ENCODE data around the gene NALCN. TPM values are rescaled to one million over a fixed set of nuclear protein-coding genes. Genes with fewer than 3 reads are reported as not detected.

Gene NALCN
- total RNA-seq, 3 donors from 2014 or later = 0.80 to 12.1 (median 1.6) TPM

- H3K4me3 ChIP-seq = no peak overlapping the region
- no peaks in the 10 kb centered on the region for H3K36me3 ChIP-seq
- intact Hi-C loops (cut with DNase I; ENCODE audit: low total_unique reads) = no loop called here
- H3K9me3 ChIP-seq = no peaks in the 10 kb centered on the region
- peak in 1 of 2 donors; percentile 32 for DNase-seq (ENCODE audit: low spot score in 2 of 2)
- TF ChIP-seq POLR2AphosphoS5 (IDR thresholded peaks at IDR 0.05) (no peak), CTCF (IDR thresholded peaks at IDR 0.05) (no peak), POLR2A (IDR thresholded peaks at IDR 0.05) (no peak)
- H3K27ac ChIP-seq = peak overlapping the region; percentile 52 to 71
- no peaks in the 10 kb centered on the region for H3K4me1 ChIP-seq
- no peaks in the 10 kb centered on the region for H3K27me3 ChIP-seq
These were observed 33.8 kb upstream of the NALCN start for GRCh38 chr13:101449790-101450748.

- no peak for DNase-seq (ENCODE audit: low spot score in 2 of 2)
- intact Hi-C loops (cut with DNase I; ENCODE audit: low total_unique reads) = no loop called here
- Histone ChIP-seq H3K9me3 (no peaks in the 10 kb centered on the region), H3K27ac (no peak overlapping the region), H3K27me3 (no peaks in the 10 kb centered on the region), H3K36me3 (no peaks in the 10 kb centered on the region), H3K4me3 (no peak overlapping the region), H3K4me1 (no peaks in the 10 kb centered on the region)
- TF ChIP-seq POLR2AphosphoS5 (IDR thresholded peaks at IDR 0.05) (no peak), CTCF (IDR thresholded peaks at IDR 0.05) (no peak), POLR2A (IDR thresholded peaks at IDR 0.05) (no peak)
These were observed 31.5 kb upstream of the NALCN start for GRCh38 chr13:101447852-101448251.

DNA sequence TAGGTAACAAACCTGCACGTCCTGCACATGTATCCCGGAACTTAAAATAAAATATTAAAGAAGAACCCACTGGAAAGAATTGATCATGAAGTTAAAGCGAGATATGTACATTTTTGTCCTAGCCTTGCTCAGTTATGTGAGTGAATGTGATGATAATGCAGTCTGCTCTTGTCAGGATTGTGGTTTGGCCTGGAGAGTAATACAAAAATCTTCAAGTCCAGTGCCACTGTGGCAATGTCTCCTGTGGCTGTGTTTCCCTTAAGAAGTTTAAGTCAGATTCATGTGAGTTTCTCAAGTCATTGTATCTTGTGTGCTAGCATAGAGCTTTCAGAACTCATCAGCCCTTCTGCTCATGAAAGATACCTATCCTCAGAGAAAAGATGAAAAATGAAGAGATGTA is 18.2 kb upstream of the NALCN start:
- intact Hi-C loops (cut with DNase I; ENCODE audit: low total_unique reads) = no loop called here
- Histone ChIP-seq H3K9me3 (no peaks in the 10 kb centered on the region), H3K4me3 (no peak overlapping the region), H3K27me3 (no peaks in the 10 kb centered on the region), H3K27ac (no peak overlapping the region), H3K36me3 (no peaks in the 10 kb centered on the region), H3K4me1 (no peaks in the 10 kb centered on the region)
- TF ChIP-seq CTCF (IDR thresholded peaks at IDR 0.05) (no peak), POLR2A (IDR thresholded peaks at IDR 0.05) (no peak), POLR2AphosphoS5 (IDR thresholded peaks at IDR 0.05) (no peak)
- DNase-seq (ENCODE audit: low spot score in 2 of 2) = no peak

GRCh38 chr13:101433895-101434294 is 17.6 kb upstream of the NALCN start:
- intact Hi-C loops (cut with DNase I; ENCODE audit: low total_unique reads) = no loop called here
- Histone ChIP-seq H3K4me1 (no peaks in the 10 kb centered on the region), H3K36me3 (no peaks in the 10 kb centered on the region), H3K4me3 (no peak overlapping the region), H3K27ac (no peak overlapping the region), H3K27me3 (no peaks in the 10 kb centered on the region), H3K9me3 (no peaks in the 10 kb centered on the region)
- DNase-seq (ENCODE audit: low spot score in 2 of 2) = no peak
- TF ChIP-seq POLR2A (IDR thresholded peaks at IDR 0.05) = no peak

GRCh38 chr13:101429733-101430132 is 13.4 kb upstream of the NALCN start:
- H3K36me3 ChIP-seq = no peaks in the 10 kb centered on the region
- H3K4me3 ChIP-seq = no peak overlapping the region
- H3K4me1 ChIP-seq = no peaks in the 10 kb centered on the region
- no peak for TF ChIP-seq POLR2AphosphoS5 (IDR thresholded peaks at IDR 0.05)
- TF ChIP-seq POLR2A (IDR thresholded peaks at IDR 0.05) = no peak
- TF ChIP-seq CTCF (IDR thresholded peaks at IDR 0.05) = no peak
- H3K27me3 ChIP-seq = no peaks in the 10 kb centered on the region
- no peak for DNase-seq (ENCODE audit: low spot score in 2 of 2)
- no peaks in the 10 kb centered on the region for H3K9me3 ChIP-seq
- intact Hi-C loops (cut with DNase I; ENCODE audit: low total_unique reads) = no loop called here
- H3K27ac ChIP-seq = no peak overlapping the region
